GM19324 (cell line): ENCODE data around the gene A2ML1.
"Not testable (repeated sequence)": the region's sequence is repeated elsewhere in the genome, so short reads cannot be mapped to it uniquely, and the experiment has no call there.

Source experiments
- ATAC-seq: cut with Tn5 transposase; IDR thresholded peaks from one replicate; pipeline ENCODE4 v1.9.1; 2021; ENCODE audit warnings: mild to moderate bottlenecking, moderate library complexity; ENCODE audit not compliant: unreplicated experiment, low FRiP score

Gene A2ML1

GRCh38 chr12:8816448-8817050 is 5.9 kb upstream of the A2ML1 start:
- ATAC-seq: no peak

GRCh38 chr12:8817856-8818255 is 4.6 kb upstream of the A2ML1 start:
- no peak for ATAC-seq

- no peak for ATAC-seq
These were observed 3.9 kb upstream of the A2ML1 start for GRCh38 chr12:8818526-8818925.

GRCh38 chr12:8819666-8819980 is 2.8 kb upstream of the A2ML1 start:
- ATAC-seq: no peak

GRCh38 chr12:8820676-8821407 is 1.6 kb upstream of the A2ML1 start:
- ATAC-seq: not testable (repeated sequence)

- no peak for ATAC-seq
These were observed 830 bp upstream of the A2ML1 start for GRCh38 chr12:8821591-8821990.

- no peak for ATAC-seq
These were observed 1.3 kb downstream of the A2ML1 start for GRCh38 chr12:8823565-8824300.

GRCh38 chr12:8827551-8828256 is 5.3 kb downstream of the A2ML1 start:
- no peak for ATAC-seq

GRCh38 chr12:8828257-8829124 is 6.1 kb downstream of the A2ML1 start:
- no peak for ATAC-seq

- no peak for ATAC-seq
These were observed 6.7 kb downstream of the A2ML1 start for GRCh38 chr12:8829125-8829518.

- no peak for ATAC-seq
These were observed 7.2 kb downstream of the A2ML1 start for GRCh38 chr12:8829621-8830020.

- ATAC-seq: no peak
These were observed 8.7 kb downstream of the A2ML1 start for GRCh38 chr12:8831116-8831515.

- ATAC-seq: no peak
These were observed 10.1 kb downstream of the A2ML1 start for GRCh38 chr12:8832500-8832899.

GRCh38 chr12:8834230-8834629 is 11.8 kb downstream of the A2ML1 start:
- ATAC-seq: no peak

GRCh38 chr12:8837291-8837690 is 14.9 kb downstream of the A2ML1 start:
- no peak for ATAC-seq

GRCh38 chr12:8840321-8840720 is 17.9 kb downstream of the A2ML1 start:
- no peak for ATAC-seq

- no peak for ATAC-seq
These were observed 18.7 kb downstream of the A2ML1 start for GRCh38 chr12:8840938-8841633.

GRCh38 chr12:8841778-8842177 is 19.4 kb downstream of the A2ML1 start:
- ATAC-seq: no peak

- ATAC-seq: no peak
These were observed 22.2 kb downstream of the A2ML1 start for GRCh38 chr12:8844665-8845064.

GRCh38 chr12:8846305-8846704 is 23.9 kb downstream of the A2ML1 start:
- no peak for ATAC-seq
